Measurements from ENCODE around the gene HAPSTR1.

HAPSTR1 gene

DNA sequence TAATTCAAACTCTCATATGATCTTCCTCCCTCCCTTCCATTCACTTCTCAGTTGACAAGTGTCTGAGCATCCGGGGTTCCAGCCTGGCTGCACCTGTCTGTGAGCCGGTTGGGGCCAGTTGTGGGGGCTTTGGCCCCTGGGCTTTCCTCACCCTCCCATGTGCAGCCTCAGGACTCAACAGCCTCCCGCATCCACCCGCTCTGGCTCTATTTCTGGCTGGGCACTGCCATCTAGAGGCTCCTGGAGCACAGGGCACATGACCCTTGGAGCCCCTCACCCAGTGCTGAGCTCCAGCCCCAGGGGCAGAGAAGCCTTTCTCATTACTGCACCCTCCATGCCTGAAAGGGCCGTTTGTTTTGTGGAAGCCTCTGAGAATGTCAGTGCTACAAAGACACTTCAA, 43.3 kb downstream of the HAPSTR1 start:
- Histone ChIP-seq H3K4me3 (ENCODE audit: low read depth, low read length) (no peak overlapping the region), H3K27me3 (no peaks in the 10 kb centered on the region), H3K9me3 (no peaks in the 10 kb centered on the region), H3K4me1 (no peaks in the 10 kb centered on the region), H3K36me3 (no peaks in the 10 kb centered on the region)
- peak; percentile 77 for DNase-seq
- TF ChIP-seq, protein P1, sequence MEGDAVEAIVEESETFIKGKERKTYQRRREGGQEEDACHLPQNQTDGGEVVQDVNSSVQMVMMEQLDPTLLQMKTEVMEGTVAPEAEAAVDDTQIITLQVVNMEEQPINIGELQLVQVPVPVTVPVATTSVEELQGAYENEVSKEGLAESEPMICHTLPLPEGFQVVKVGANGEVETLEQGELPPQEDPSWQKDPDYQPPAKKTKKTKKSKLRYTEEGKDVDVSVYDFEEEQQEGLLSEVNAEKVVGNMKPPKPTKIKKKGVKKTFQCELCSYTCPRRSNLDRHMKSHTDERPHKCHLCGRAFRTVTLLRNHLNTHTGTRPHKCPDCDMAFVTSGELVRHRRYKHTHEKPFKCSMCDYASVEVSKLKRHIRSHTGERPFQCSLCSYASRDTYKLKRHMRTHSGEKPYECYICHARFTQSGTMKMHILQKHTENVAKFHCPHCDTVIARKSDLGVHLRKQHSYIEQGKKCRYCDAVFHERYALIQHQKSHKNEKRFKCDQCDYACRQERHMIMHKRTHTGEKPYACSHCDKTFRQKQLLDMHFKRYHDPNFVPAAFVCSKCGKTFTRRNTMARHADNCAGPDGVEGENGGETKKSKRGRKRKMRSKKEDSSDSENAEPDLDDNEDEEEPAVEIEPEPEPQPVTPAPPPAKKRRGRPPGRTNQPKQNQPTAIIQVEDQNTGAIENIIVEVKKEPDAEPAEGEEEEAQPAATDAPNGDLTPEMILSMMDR (IDR thresholded peaks at IDR 0.05; ENCODE audit: low read depth, low read length), result peak; percentile 78

DNA sequence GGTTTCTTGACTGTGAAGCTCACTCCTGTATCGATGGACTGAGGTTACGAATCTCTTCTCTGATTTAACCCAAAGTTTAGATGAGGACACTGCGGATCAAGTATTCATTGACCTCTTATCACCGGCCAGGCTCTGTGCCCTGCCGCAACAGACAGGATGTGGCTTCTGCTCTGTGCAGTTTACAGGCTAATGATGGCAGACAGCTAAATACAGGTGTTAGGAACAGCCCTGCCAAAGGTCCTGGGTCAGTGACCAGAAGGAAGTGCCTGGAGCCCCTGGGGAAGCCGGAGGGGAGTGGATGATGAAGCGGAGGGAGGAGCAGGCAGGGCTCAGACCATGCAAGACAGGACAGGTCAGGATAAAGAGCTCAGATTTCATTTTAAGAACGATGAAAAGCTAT, 44.4 kb downstream of the HAPSTR1 start:
- DNase-seq, result no peak
- Histone ChIP-seq H3K36me3 (no peaks in the 10 kb centered on the region), H3K27me3 (no peaks in the 10 kb centered on the region), H3K9me3 (no peaks in the 10 kb centered on the region), H3K4me3 (ENCODE audit: low read depth, low read length) (no peak overlapping the region), H3K4me1 (no peaks in the 10 kb centered on the region)
- TF ChIP-seq, protein P1 (IDR thresholded peaks at IDR 0.05; ENCODE audit: low read depth, low read length), result no peak

DNA sequence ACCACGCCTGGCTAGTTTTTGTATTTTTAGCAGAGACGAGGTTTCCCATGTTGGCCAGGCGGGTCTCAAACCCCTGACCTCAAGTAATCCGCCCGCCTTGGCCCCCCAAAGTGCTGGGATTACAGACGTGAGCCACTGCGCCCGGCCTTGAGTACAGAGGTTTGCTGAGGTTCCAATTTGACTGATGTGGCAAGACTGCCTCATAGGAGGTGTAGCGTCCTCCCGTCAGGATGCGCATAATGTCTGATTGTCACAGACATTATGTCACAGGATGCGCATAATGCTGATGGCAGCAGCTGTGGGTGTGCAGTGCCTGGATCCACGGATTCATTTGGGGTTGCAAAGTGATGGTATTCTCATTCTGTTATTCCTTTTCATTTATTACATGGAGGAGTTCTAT, 45.2 kb downstream of the HAPSTR1 start:
- Histone ChIP-seq H3K36me3 (no peaks in the 10 kb centered on the region), H3K9me3 (no peaks in the 10 kb centered on the region), H3K27me3 (no peaks in the 10 kb centered on the region), H3K4me1 (no peaks in the 10 kb centered on the region), H3K4me3 (ENCODE audit: low read depth, low read length) (no peak overlapping the region)
- TF ChIP-seq, protein P1 (IDR thresholded peaks at IDR 0.05; ENCODE audit: low read depth, low read length), result no peak
- no peak for DNase-seq

DNA sequence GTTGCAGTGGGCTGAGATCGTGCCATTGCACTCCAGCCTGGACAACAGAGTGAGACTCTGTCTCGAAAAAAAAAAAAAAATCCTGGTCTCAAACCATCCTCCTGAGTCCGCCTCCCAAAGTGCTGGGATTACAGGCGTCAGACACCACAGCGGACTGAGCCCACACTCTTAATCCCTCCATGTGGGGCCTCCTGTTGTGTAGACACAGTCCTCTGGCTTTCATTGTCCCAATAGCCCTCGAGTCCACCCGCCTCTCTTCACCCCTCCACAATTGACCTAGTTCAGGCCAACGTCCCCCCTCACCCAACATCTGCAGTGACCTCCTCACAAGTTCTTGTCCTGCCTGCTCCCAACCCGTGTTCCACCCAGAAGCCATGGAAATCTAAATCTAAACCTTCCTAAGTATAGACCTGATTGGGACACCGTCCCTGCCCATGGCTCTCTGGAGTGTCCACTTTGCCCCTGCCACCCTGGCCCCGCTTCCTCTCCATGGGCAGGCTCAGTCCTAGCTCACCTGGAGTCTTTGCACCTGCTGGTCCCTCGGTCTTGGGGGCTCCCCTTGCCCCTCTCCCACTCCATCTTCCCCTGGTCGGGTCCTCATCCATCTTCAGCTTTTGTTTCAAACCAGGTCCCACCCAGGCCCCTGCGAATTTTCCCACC, 46.7 kb downstream of the HAPSTR1 start:
- TF ChIP-seq, protein P1 (IDR thresholded peaks at IDR 0.05; ENCODE audit: low read depth, low read length), result no peak
- H3K4me3 ChIP-seq (ENCODE audit: low read depth, low read length), result no peak overlapping the region
- no peak for DNase-seq

DNA sequence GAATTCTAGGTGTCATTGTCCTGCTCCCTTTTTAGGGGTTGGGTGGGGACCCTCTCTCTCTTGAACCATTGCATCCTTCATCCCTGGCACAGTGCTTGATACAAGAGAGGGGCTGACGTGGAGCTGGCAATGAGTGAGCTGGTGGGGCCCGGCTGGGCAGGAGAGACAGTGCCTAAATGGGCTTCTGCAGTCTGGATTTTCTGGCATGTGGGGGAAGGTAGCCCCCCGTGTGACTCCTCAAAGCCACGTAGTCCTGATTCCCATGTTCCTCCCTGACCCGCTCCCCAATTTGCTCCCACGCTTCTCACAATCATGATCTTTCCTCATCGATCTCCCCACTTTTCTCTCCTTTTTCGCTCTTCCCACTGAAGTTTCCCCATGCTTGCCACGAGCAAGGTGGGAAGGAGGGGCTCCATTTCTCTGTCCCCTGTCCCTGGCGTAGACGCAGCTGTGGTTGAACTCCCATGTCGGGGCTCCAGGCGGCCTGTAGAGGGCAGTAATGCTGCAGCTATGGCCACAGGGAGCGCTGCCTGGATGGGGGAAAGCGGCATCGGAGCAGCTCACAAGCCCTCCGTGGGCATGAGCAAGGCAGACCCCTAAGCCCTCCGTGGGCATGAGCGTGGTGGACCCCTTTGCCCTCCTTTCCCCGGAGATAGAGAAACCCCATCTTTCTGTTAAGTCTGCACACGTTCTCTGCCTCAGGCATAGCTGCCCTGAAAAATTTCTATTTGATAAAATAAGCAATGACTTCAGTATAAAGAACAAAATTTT, 47.5 kb downstream of the HAPSTR1 start:
- H3K4me1 ChIP-seq, result no peaks in the 10 kb centered on the region
- DNase-seq, result peak; percentile 86

More for the DNA sequence above, 46.7 kb downstream of the HAPSTR1 start:
- Histone ChIP-seq H3K36me3 (no peaks in the 10 kb centered on the region), H3K9me3 (no peaks in the 10 kb centered on the region), H3K27me3 (no peaks in the 10 kb centered on the region), H3K4me1 (no peaks in the 10 kb centered on the region)

More for the DNA sequence above, 47.5 kb downstream of the HAPSTR1 start:
- TF ChIP-seq, protein P1 (IDR thresholded peaks at IDR 0.05; ENCODE audit: low read depth, low read length), result peak; percentile 97
- H3K4me3 ChIP-seq (ENCODE audit: low read depth, low read length), result peak overlapping the region; percentile 28; the same call in 1 of the 2 replicates
- no peaks in the 10 kb centered on the region for H3K27me3 ChIP-seq
- no peaks in the 10 kb centered on the region for H3K9me3 ChIP-seq
- no peaks in the 10 kb centered on the region for H3K36me3 ChIP-seq
